SK-N-SH treated with all-trans-retinoic acid at 6 μM for 48 hours (cell line): ENCODE data around the gene TMEM151A.

Experiments used
- ATAC-seq: fragments of 200-7000 bp; cut with Tn5 transposase; 3 replicates; pipeline ENCODE4 v1.9.1; 2020; ENCODE audit warnings: mild to moderate bottlenecking, moderate library complexity
- BACH2 ChIP-seq: fragments of 250-450 bp; sonication (Bioruptor Pico); IDR thresholded peaks from 2 replicates; pipeline ENCODE4 v1.9.0; 2021; ENCODE audit warnings: mild to moderate bottlenecking, borderline replicate concordance
- CSDC2 ChIP-seq: fragments of 250-450 bp; sonication (Bioruptor Pico); IDR thresholded peaks from 2 replicates; pipeline ENCODE4 v1.5.0; 2020; ENCODE audit warnings: mild to moderate bottlenecking, moderate library complexity
- CSRNP3 ChIP-seq: fragments of 250-450 bp; sonication (Bioruptor Pico); IDR thresholded peaks from 2 replicates; pipeline ENCODE4 v1.5.1; 2021; ENCODE audit warnings: mild to moderate bottlenecking, moderate library complexity
- ESRRG ChIP-seq: fragments of 250-450 bp; sonication (Bioruptor Pico); IDR thresholded peaks from 2 replicates; pipeline ENCODE4 v1.6.1; 2021; ENCODE audit warnings: mild to moderate bottlenecking
- GLIS3 ChIP-seq: fragments of 250-450 bp; sonication (Bioruptor Pico); IDR thresholded peaks from 2 replicates; pipeline ENCODE4 v1.5.0; 2020; ENCODE audit warnings: mild to moderate bottlenecking, moderate library complexity
- ISL1 ChIP-seq: fragments of 250-450 bp; sonication (Bioruptor Pico); IDR thresholded peaks from 2 replicates; pipeline ENCODE4 v2.1.2; 2022; ENCODE audit warnings: mild to moderate bottlenecking, moderate library complexity
- OSR1 ChIP-seq: fragments of 250-450 bp; sonication (Bioruptor Pico); IDR thresholded peaks from 2 replicates; pipeline ENCODE4 v1.8.0; 2022; ENCODE audit warnings: moderate library complexity, mild to moderate bottlenecking, inconsistent platforms
- PATZ1 ChIP-seq: fragments of 250-450 bp; sonication (Bioruptor Pico); IDR thresholded peaks from 2 replicates; pipeline ENCODE4 v1.8.0; 2020; ENCODE audit warnings: mild to moderate bottlenecking, moderate library complexity, borderline replicate concordance
- POU6F1 ChIP-seq: fragments of 250-450 bp; sonication (Bioruptor Pico); IDR thresholded peaks from 2 replicates; pipeline ENCODE4 v1.8.0; 2021; ENCODE audit warnings: low read depth, mild to moderate bottlenecking, moderate library complexity, borderline replicate concordance
- PPARA ChIP-seq: fragments of 250-450 bp; sonication (Bioruptor Pico); IDR thresholded peaks from 2 replicates; pipeline ENCODE4 v1.5.0; 2020; ENCODE audit warnings: mild to moderate bottlenecking, borderline replicate concordance
- RARB ChIP-seq: fragments of 250-450 bp; sonication (Bioruptor Pico); IDR thresholded peaks from 2 replicates; pipeline ENCODE4 v1.8.0; 2021; ENCODE audit warnings: mild to moderate bottlenecking, moderate library complexity
- SNAI2 ChIP-seq: fragments of 250-450 bp; sonication (Bioruptor Pico); IDR thresholded peaks from 2 replicates; pipeline ENCODE4 v1.5.0; 2020; ENCODE audit warnings: mild to moderate bottlenecking, moderate library complexity
- TCF4 ChIP-seq: fragments of 250-450 bp; sonication (Bioruptor Pico); IDR thresholded peaks from 2 replicates; pipeline ENCODE4 v1.8.0; 2021; ENCODE audit warnings: mild to moderate bottlenecking, moderate library complexity, borderline replicate concordance
- TOX ChIP-seq: fragments of 250-450 bp; sonication (Bioruptor Pico); IDR thresholded peaks from 2 replicates; pipeline ENCODE4 v1.8.0; 2021; ENCODE audit warnings: mild to moderate bottlenecking, moderate library complexity, borderline replicate concordance
- TSHZ2 ChIP-seq: fragments of 250-450 bp; sonication (Bioruptor Pico); IDR thresholded peaks from 2 replicates; pipeline ENCODE4 v1.5.0; 2020; ENCODE audit warnings: mild to moderate bottlenecking, moderate library complexity
- ZC3H10 ChIP-seq: fragments of 250-450 bp; sonication (Bioruptor Pico); IDR thresholded peaks from 2 replicates; pipeline ENCODE4 v1.5.1; 2021; ENCODE audit warnings: mild to moderate bottlenecking, moderate library complexity
- ZFP3 ChIP-seq: fragments of 250-450 bp; sonication (Bioruptor Pico); IDR thresholded peaks from 2 replicates; pipeline ENCODE4 v1.5.0; 2020; ENCODE audit warnings: mild to moderate bottlenecking, moderate library complexity
- ZFP30 ChIP-seq: fragments of 450-650 bp; formaldehyde crosslinking; IDR thresholded peaks from 2 replicates; pipeline ENCODE4 v1.5.0; 2022; ENCODE audit warnings: mild to moderate bottlenecking, moderate library complexity
- ZNF565 ChIP-seq: fragments of 450-650 bp; formaldehyde crosslinking; conservative IDR thresholded peaks from 2 replicates; pipeline ENCODE4 v1.5.0; 2020; ENCODE audit warnings: low read depth, mild to moderate bottlenecking, moderate library complexity
- ZNF70 ChIP-seq: fragments of 450-650 bp; formaldehyde crosslinking; IDR thresholded peaks from 2 replicates; pipeline ENCODE4 v1.5.0; 2020; ENCODE audit warnings: mild to moderate bottlenecking, moderate library complexity

Gene TMEM151A

GRCh38 chr11:66258473-66258893, 33.2 kb upstream of the TMEM151A start:
- TF ChIP-seq CSRNP3 (CRISPR knock-in tag), result no peak
- 0 out of 2 replicates have a peak, but pooled peaks have one; percentile 24 for TF ChIP-seq GLIS3 (CRISPR knock-in tag)
- no peak for TF ChIP-seq ZNF70
- ATAC-seq, result peak; percentile 18

- TF ChIP-seq SNAI2 (CRISPR knock-in tag), result no peak
- no peak for TF ChIP-seq TCF4 (CRISPR knock-in tag)
- no peak for TF ChIP-seq ZC3H10
- TF ChIP-seq POU6F1, result no peak
Measured at GRCh38 chr11:66259225-66259624, 32.5 kb upstream of the TMEM151A start.

GRCh38 chr11:66259956-66260355, 31.7 kb upstream of the TMEM151A start:
- no peak for ATAC-seq
- no peak for TF ChIP-seq ESRRG (CRISPR knock-in tag)
- no peak for TF ChIP-seq CSRNP3 (CRISPR knock-in tag)
- no peak for TF ChIP-seq ZFP30 (CRISPR knock-in tag)
- no peak for TF ChIP-seq ZNF70
- no peak for TF ChIP-seq CSDC2 (CRISPR knock-in tag)
- TF ChIP-seq GLIS3 (CRISPR knock-in tag), result no peak
- TF ChIP-seq OSR1 (CRISPR knock-in tag), result no peak
- TF ChIP-seq PPARA (CRISPR knock-in tag), result no peak
- TF ChIP-seq SNAI2 (CRISPR knock-in tag), result no peak
- no peak for TF ChIP-seq ZFP3 (CRISPR knock-in tag)
- no peak for TF ChIP-seq ISL1 (CRISPR knock-in tag)
- no peak for TF ChIP-seq RARB (CRISPR knock-in tag)
- TF ChIP-seq TSHZ2 (CRISPR knock-in tag), result no peak
- TF ChIP-seq BACH2 (CRISPR knock-in tag), result no peak
- no peak for TF ChIP-seq ZC3H10
- TF ChIP-seq, all 23 proteins: peak for 0

More at GRCh38 chr11:66259225-66259624, 32.5 kb upstream of the TMEM151A start:
- no peak for ATAC-seq

GRCh38 chr11:66261578-66261977, 30.1 kb upstream of the TMEM151A start:
- no peak for TF ChIP-seq ZFP30 (CRISPR knock-in tag)
- no peak for TF ChIP-seq OSR1 (CRISPR knock-in tag)
- no peak for TF ChIP-seq ISL1 (CRISPR knock-in tag)
- TF ChIP-seq, all 23 proteins: peak for 0
- ATAC-seq, result no peak

- TF ChIP-seq ISL1 (CRISPR knock-in tag) (no peak), ZNF565 (no peak), TCF4 (CRISPR knock-in tag) (no peak), TOX (CRISPR knock-in tag) (no peak), PATZ1 (no peak), RARB (CRISPR knock-in tag) (no peak), CSDC2 (CRISPR knock-in tag) (no peak)
- no peak for ATAC-seq
Measured at GRCh38 chr11:66262191-66262590, 29.5 kb upstream of the TMEM151A start.
